H1 (cell line): Measurements from ENCODE around the gene SLC30A7. TPM values are rescaled to one million over a fixed set of nuclear protein-coding genes. Genes with fewer than 3 reads are reported as not detected.

Experiments
- CTCF ChIA-PET: fragments of 300-600 bp; sonication (Branson Sonifier 250); formaldehyde crosslinking; loops from one replicate; lab custom pipeline; 2021; ENCODE audit not compliant: partially characterized antibody; lab: Charles Lee
- POLR2A ChIA-PET: fragments of 300-600 bp; sonication (Branson Sonifier 250); formaldehyde crosslinking; loops from one replicate; lab custom pipeline; 2021; ENCODE audit warnings: inconsistent platforms; ENCODE audit not compliant: partially characterized antibody; lab: Charles Lee
- DNase-seq, 2 experiments: peaks; one replicate each; pipeline versions ENCODE4 v3.0.0 to v3.0.0-alpha.2; 2010 to 2022; ENCODE audit warnings: low spot score in 2 of 2, low read depth in 1 of 2, mixed read lengths in 1 of 2
- FAIRE-seq: peaks from 2 replicates; lab custom pipeline; 2011; peaks lifted over from hg19 to GRCh38; lab: Jason Lieb, UNC
- H2AFZ ChIP-seq: 2 replicates; pipeline ENCODE4 v1.8.1; 2012; ENCODE audit warnings: low read length, inconsistent platforms
- H2AK5ac ChIP-seq: 2 replicates; pipeline ENCODE4 v1.6.1; 2013; ENCODE audit warnings: low read depth, low read length
- H2BK120ac ChIP-seq: replicated peaks from 2 replicates; pipeline ENCODE3; 2013; ENCODE audit warnings: low read depth, low read length, inconsistent platforms
- H2BK12ac ChIP-seq: 2 replicates; pipeline ENCODE4 v1.6.1; 2013; ENCODE audit warnings: low read depth, low read length
- H2BK15ac ChIP-seq: 2 replicates; pipeline ENCODE4 v1.6.1; 2013; ENCODE audit warnings: low read length
- H2BK20ac ChIP-seq: 2 replicates; pipeline ENCODE4 v1.6.1; 2013; ENCODE audit warnings: low read length
- H2BK5ac ChIP-seq: 2 replicates; pipeline ENCODE4 v1.6.1; 2013; ENCODE audit warnings: low read depth, low read length
- H3K14ac ChIP-seq: 2 replicates; pipeline ENCODE4 v1.6.1; 2013; ENCODE audit warnings: inconsistent platforms; ENCODE audit not compliant: insufficient read length
- H3K18ac ChIP-seq: 2 replicates; pipeline ENCODE4 v1.6.1; 2013; ENCODE audit warnings: low read length; ENCODE audit errors: extremely low read depth
- H3K23ac ChIP-seq: 2 replicates; pipeline ENCODE4 v1.6.1; 2013; ENCODE audit warnings: inconsistent platforms; ENCODE audit not compliant: insufficient read length
- H3K23me2 ChIP-seq: 2 replicates; pipeline ENCODE4 v1.6.1; 2013; ENCODE audit warnings: low read depth, low read length
- H3K27ac ChIP-seq: 2 replicates; pipeline ENCODE4 v1.6.1; 2011; ENCODE audit warnings: low read depth, low read length, inconsistent platforms
- H3K27me3 ChIP-seq, 4 experiments: replicated peaks in 1 of 4; 1 replicate in 1 of 4; 2 replicates in 3 of 4; pipeline versions ENCODE4 v1.6.1 to v1.8.1; 2011 to 2013; ENCODE audit warnings: low read length in 3 of 4, mild to moderate bottlenecking in 3 of 4, inconsistent platforms in 2 of 4, mixed read lengths in 2 of 4, moderate library complexity in 1 of 4; ENCODE audit not compliant: control insufficient read depth in 3 of 4, insufficient read depth in 3 of 4; ENCODE audit errors: extremely low read depth in 1 of 4
- H3K36me3 ChIP-seq, 4 experiments: 2 replicates each; pipeline versions ENCODE4 v1.6.1 to v1.8.1; 2011 to 2013; ENCODE audit warnings: mild to moderate bottlenecking in 4 of 4, low read length in 3 of 4, moderate library complexity in 2 of 4, control low read depth in 1 of 4, inconsistent platforms in 1 of 4; ENCODE audit not compliant: insufficient read depth in 4 of 4, control insufficient read depth in 2 of 4
- H3K4ac ChIP-seq: replicated peaks from 2 replicates; pipeline ENCODE3; 2013; ENCODE audit warnings: low read length, low read depth, mixed read lengths, inconsistent platforms; ENCODE audit not compliant: insufficient read length
- H3K4me1 ChIP-seq, 4 experiments: replicated peaks in 1 of 4; 1 replicate in 1 of 4; 2 replicates in 3 of 4; pipeline versions ENCODE4 v1.6.1 to v1.8.1; 2011 to 2013; ENCODE audit warnings: low read length in 3 of 4, inconsistent platforms in 2 of 4, mixed read lengths in 1 of 4; ENCODE audit not compliant: insufficient read depth in 4 of 4, control insufficient read depth in 3 of 4
- H3K4me2 ChIP-seq, 2 experiments: 2 replicates each; pipeline versions ENCODE4 v1.6.1 to v1.8.1; 2011 to 2013; ENCODE audit warnings: low read depth in 2 of 2, low read length in 2 of 2, control low read depth in 1 of 2, inconsistent platforms in 1 of 2, mild to moderate bottlenecking in 1 of 2; ENCODE audit not compliant: insufficient read depth in 1 of 2
- H3K4me3 ChIP-seq, 4 experiments: fragments of 200-600, 300-600 bp in 1 of 4; sonication (generic), shearing (Covaris generic), sonication (Bioruptor Twin) in 1 of 4; 2 replicates each; pipeline versions ENCODE4 v1.5.1 to v1.8.1; 2011 to 2016; ENCODE audit warnings: low read length in 4 of 4, low read depth in 3 of 4, control low read depth in 2 of 4, inconsistent platforms in 2 of 4, mild to moderate bottlenecking in 2 of 4, mixed read lengths in 1 of 4, moderate library complexity in 1 of 4; ENCODE audit not compliant: insufficient read depth in 2 of 4; ENCODE audit errors: extremely low read depth in 1 of 4
- H3K56ac ChIP-seq: replicated peaks from 2 replicates; pipeline ENCODE3; 2013; ENCODE audit warnings: low read depth, mild to moderate bottlenecking, mixed read lengths, low read length, inconsistent platforms; ENCODE audit not compliant: insufficient read length
- H3K79me1 ChIP-seq: 2 replicates; pipeline ENCODE4 v1.6.1; 2013; ENCODE audit warnings: low read depth, low read length, control low read depth
- H3K79me2 ChIP-seq, 2 experiments: 2 replicates each; pipeline versions ENCODE4 v1.6.1 to v1.8.1; 2012 to 2013; ENCODE audit warnings: low read length in 2 of 2, mild to moderate bottlenecking in 2 of 2, inconsistent platforms in 1 of 2; ENCODE audit not compliant: insufficient read depth in 2 of 2, control insufficient read depth in 1 of 2
- H3K9ac ChIP-seq, 4 experiments: replicated peaks in 1 of 4; 1 replicate in 1 of 4; 2 replicates in 3 of 4; pipeline versions ENCODE4 v1.6.1 to v1.8.1; 2011 to 2013; ENCODE audit warnings: low read depth in 3 of 4, low read length in 3 of 4, control low read depth in 2 of 4, mild to moderate bottlenecking in 2 of 4, moderate library complexity in 2 of 4, inconsistent platforms in 1 of 4; ENCODE audit errors: extremely low read depth in 1 of 4
- H3K9me3 ChIP-seq, 2 experiments: 2 replicates each; pipeline versions ENCODE4 v1.6.1 to v1.8.1; 2012 to 2013; ENCODE audit warnings: mild to moderate bottlenecking in 2 of 2, moderate library complexity in 2 of 2, control low read depth in 1 of 2, inconsistent platforms in 1 of 2, low read depth in 1 of 2, low read length in 1 of 2, mixed read lengths in 1 of 2; ENCODE audit not compliant: insufficient read depth in 2 of 2
- H4K20me1 ChIP-seq, 2 experiments: replicated peaks in 1 of 2; 2 replicates each; pipeline versions ENCODE3 to v1.8.1; 2011 to 2013; ENCODE audit warnings: inconsistent platforms in 2 of 2, low read length in 2 of 2, mild to moderate bottlenecking in 1 of 2; ENCODE audit not compliant: insufficient read depth in 2 of 2, control insufficient read depth in 1 of 2
- H4K5ac ChIP-seq: 2 replicates; pipeline ENCODE4 v1.6.1; 2013; ENCODE audit warnings: low read length, low read depth, mixed read lengths, inconsistent platforms; ENCODE audit not compliant: insufficient read length
- H4K8ac ChIP-seq: 2 replicates; pipeline ENCODE4 v1.8.0; 2013; ENCODE audit warnings: mild to moderate bottlenecking, moderate library complexity, low read length, inconsistent platforms; ENCODE audit not compliant: insufficient read depth; ENCODE audit errors: extremely low read depth
- H4K91ac ChIP-seq: replicated peaks from 2 replicates; pipeline ENCODE3; 2013; ENCODE audit warnings: low read length, mixed read lengths, inconsistent platforms; ENCODE audit not compliant: insufficient read length
- WGBS, 2 experiments: shearing (Covaris generic) in 1 of 2; methylation state at CpG; one replicate each; pipeline versions ENCODE4 v1.1.6 to v1.1.7; 2013 to 2015; ENCODE audit warnings: low lambda C conversion rate in 2 of 2, mixed read lengths in 2 of 2, inconsistent platforms in 1 of 2, low coverage in 1 of 2, missing lambda C conversion rate in 1 of 2; ENCODE audit not compliant: insufficient replicate concordance in 2 of 2, insufficient coverage in 1 of 2, insufficient read length in 1 of 2; ENCODE audit errors: extremely low coverage in 1 of 2, missing lambda C conversion rate in 1 of 2; 5-methylcytosine and 5-hydroxymethylcytosine counted together
- polyA plus RNA-seq, 7 experiments: library from polyadenylated mRNA; depleted of rRNA in 3 of 7; stranded (reverse) in 5 of 7; unstranded in 2 of 7; fragments of >200 nt in 5 of 7; fragments of 200-250 nt in 2 of 7; gene quantifications; 1 replicate in 5 of 7; 2 replicates in 1 of 7; 4 replicates in 1 of 7; pipeline versions ENCODE4 v1.2.1 to v1.2.3, GENCODE V29; 2011 to 2013; ENCODE audit warnings: missing spikeins in 2 of 7, mixed read lengths in 2 of 7
- total RNA-seq: library from RNA; stranded (reverse); fragmentation: NEBNext Ultra II Directional; extraction: Animal tissue kit (Norgen Biotek cat#: 25700); gene quantifications from 2 replicates; pipeline ENCODE4 v1.2.1, GENCODE V29; 2021

SLC30A7 gene
- total and polyA plus RNA-seq, 2 of the 8 experiments (the other 6 are each of a cell fraction or from before 2014, with no cell fraction given) = 5.5 to 22.1 TPM

GRCh38 chr1:100852976-100853375 lies 42.9 kb upstream of the SLC30A7 start:
- H3K27ac ChIP-seq = no peak overlapping the region
- no peak for FAIRE-seq
- H3K9me3 ChIP-seq = no peaks in the 10 kb centered on the region
- H3K4me3 ChIP-seq = no peak overlapping the region
- H3K9ac ChIP-seq = no peak overlapping the region
- H3K4me2 ChIP-seq = no peak overlapping the region
- H2BK5ac ChIP-seq = no peak overlapping the region
- no peaks in the 10 kb centered on the region for H3K4me1 ChIP-seq
- H2BK15ac ChIP-seq = no peak overlapping the region
- ChIA-PET POLR2A (no interaction called here), CTCF (interaction anchor here (0.9 kb wide), 1 partner anchor 246 kb away, joined by 3 read pairs; no protein-coding TSS in a partner anchor)
- no peak overlapping the region for H2AK5ac ChIP-seq
- peaks cover 6 to 31% (median 18%) of the 10 kb centered on the region in 4 experiments; a peak in 6 of 7 replicates for H3K27me3 ChIP-seq
- no peak overlapping the region for H3K14ac ChIP-seq
- no peak overlapping the region for H3K18ac ChIP-seq
- WGBS, 2 experiments = 88% methylated on average over 3 of the region's 3 CpGs; no CpG with 5 or more reads in 1 of the 2 experiments
- no peaks in the 10 kb centered on the region for H3K23me2 ChIP-seq
- no peak overlapping the region for H4K5ac ChIP-seq
- H3K79me1 ChIP-seq = no peaks in the 10 kb centered on the region
- H2BK12ac ChIP-seq = no peak overlapping the region
- DNase-seq = no peak
- H4K20me1 ChIP-seq = no peaks in the 10 kb centered on the region
- no peak overlapping the region for H2BK20ac ChIP-seq
- H2AFZ ChIP-seq = no peak overlapping the region
- H3K36me3 ChIP-seq = no peaks in the 10 kb centered on the region
- H3K23ac ChIP-seq = no peak overlapping the region
- H3K79me2 ChIP-seq = no peaks in the 10 kb centered on the region
- no peak overlapping the region for H2BK120ac ChIP-seq
- H3K4ac ChIP-seq = no peak overlapping the region
- H4K8ac ChIP-seq = no peak overlapping the region
- H4K91ac ChIP-seq = no peak overlapping the region
- no peak overlapping the region for H3K56ac ChIP-seq
